ENCODE data around the gene EHBP1L1.

The EHBP1L1 gene

DNA sequence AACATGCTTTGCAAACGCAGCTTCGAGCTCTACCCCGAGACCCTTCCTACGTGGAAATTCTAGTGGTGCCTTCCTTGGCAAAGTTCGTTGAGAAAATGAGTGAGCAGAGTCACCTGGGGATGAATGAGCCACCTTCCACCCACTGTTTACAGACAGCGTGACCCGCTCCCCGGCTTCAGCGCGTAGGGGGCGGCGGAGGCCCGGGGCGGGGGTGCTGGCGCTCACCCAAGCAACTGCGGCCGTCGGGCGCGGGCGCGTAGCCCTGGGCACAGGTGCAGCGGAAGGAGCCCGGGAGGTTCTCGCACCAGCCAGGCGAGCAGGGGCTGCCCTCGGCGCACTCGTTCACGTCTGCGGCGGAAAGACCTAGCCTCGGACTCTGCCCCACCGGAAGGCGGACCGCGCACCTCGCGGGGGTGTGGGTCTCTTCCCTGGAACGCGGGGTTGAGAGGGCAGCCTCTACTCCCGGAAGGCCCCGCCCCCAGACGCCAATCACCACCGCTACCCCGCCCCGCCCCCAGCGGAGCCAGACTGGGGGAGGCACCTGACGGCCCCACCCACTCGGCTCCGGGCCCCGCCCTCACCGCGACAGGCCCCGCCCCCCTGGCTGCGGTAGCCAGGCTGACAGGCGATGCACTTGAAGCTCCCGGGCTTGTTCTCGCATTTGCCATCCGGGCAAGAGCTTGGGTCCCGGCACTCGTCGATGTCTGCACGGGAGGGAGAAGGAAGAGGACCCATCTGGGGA is 29.5 kb upstream of the EHBP1L1 start:
- peak; percentile 92 for DNase-seq (ENCODE audit: low spot score)

GRCh38 chr11:65547446-65548125 is 28.3 kb upstream of the EHBP1L1 start:
- no peak for DNase-seq (ENCODE audit: low spot score)

DNA sequence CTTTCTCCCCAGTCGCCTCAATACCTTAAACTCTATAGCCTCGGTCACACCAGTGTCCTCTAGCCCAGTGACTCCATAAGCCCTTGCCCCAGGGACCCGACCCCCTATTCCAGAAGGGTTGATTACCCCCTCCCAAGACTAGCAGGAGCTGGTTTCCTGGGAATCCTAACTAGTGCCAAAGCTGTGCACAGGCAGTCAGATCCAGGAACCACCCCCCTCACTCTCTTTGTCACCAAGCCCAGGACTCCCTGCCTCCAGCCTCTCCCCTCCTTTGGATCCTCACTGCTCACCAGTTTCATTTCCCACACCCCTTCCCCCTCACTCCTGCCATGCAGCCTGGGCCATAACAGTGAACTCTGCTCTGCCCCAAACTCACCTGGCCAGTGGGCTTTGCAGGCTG is 27.5 kb upstream of the EHBP1L1 start:
- DNase-seq (ENCODE audit: low spot score), result no peak

GRCh38 chr11:65549096-65549495 is 26.8 kb upstream of the EHBP1L1 start:
- no peak for DNase-seq (ENCODE audit: low spot score)

- peak; percentile 54 for DNase-seq (ENCODE audit: low spot score)
Observed at GRCh38 chr11:65551572-65552387, 24.1 kb upstream of the EHBP1L1 start.

GRCh38 chr11:65552388-65552951 is 23.4 kb upstream of the EHBP1L1 start:
- no peak for DNase-seq (ENCODE audit: low spot score)

GRCh38 chr11:65553301-65554001 is 22.4 kb upstream of the EHBP1L1 start:
- DNase-seq (ENCODE audit: low spot score), result no peak

GRCh38 chr11:65554057-65554818 is 21.6 kb upstream of the EHBP1L1 start:
- no peak for DNase-seq (ENCODE audit: low spot score)

- no peak for DNase-seq (ENCODE audit: low spot score)
Observed at GRCh38 chr11:65554842-65555430, 20.9 kb upstream of the EHBP1L1 start.

GRCh38 chr11:65555693-65556231 is 20.1 kb upstream of the EHBP1L1 start:
- DNase-seq (ENCODE audit: low spot score), result peak; percentile 71

DNA sequence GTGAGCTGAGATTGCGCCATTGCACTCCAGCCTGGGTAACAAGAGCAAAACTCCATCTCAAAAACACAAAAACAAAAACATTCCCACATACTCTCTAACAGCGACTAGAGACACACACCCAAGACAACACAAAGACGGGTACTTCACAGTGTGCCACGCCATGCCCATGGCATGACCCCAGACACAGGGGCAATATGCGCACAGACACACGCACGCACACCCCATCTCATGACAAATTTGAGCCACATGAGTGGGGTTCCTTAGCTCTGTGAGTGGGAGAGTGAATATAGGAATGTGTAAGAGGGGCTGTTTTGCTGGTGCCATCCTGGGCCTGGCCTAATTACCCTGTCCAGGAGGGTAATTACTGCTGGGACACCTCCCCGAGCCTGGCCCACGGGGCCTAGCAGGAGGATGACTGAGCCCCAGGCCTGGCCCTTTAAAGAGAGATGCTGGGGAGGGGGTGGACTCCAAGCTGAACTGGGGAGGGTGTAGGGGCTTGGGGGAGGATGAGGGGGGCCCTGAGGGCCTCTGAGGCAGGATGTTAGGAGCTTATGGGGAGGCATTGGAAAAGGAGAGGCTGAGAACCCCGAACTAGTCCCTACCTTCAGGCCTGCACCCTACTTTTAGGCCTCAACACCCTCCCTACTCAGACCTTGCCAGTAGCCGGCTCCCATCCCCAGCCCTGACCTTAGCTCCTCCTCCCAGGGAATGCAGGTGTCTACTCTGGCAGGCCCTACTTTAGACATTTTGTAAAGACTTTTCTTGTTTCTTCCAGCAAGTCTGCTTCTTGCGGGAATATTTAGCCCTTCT is 19.2 kb upstream of the EHBP1L1 start:
- no peak for DNase-seq (ENCODE audit: low spot score)

DNA sequence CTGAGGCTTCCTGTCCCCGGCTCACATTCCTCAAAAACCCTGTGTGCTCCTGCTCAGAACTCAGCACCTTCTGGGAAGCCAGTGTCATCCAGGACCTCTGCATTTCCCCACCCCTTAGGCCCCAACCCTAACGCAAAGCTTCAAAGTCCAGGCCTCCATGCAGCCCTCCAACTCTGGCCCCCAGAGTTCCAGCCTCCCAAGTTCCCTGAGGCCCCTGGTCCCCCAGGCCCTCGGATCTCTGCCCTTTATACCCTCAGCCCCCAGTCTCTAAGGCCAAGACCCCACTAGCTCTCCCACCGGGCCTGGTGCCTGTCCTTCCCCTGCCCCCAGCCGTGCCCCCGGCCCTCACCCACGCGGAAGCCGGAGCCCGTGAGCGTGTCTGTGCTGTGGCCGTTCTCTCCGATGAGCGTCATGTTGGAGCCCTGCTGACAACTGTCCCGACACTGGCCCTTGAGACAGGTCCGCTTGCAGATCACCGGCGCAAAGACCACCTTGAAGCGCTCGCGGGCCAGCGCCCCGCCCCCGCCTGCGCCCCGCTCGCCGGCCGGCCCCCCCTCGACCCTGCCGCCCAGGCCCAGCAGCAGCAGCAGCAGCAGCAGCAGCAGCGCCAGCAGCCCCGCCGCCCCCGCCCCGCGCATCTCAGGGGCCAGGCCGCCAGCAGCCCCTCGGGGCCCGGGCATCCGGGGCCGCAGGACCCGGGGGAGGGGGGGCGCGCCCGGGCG is 18.4 kb upstream of the EHBP1L1 start:
- no peak for DNase-seq (ENCODE audit: low spot score)

- peak; percentile 50 for DNase-seq (ENCODE audit: low spot score)
Observed at GRCh38 chr11:65558002-65558929, 17.6 kb upstream of the EHBP1L1 start, which contains the start of gene LTBP3. TSS of gene LTBP3 (minus strand) at chr11:65558359. CDS start at chr11:65557959, 400 bp downstream.

DNA sequence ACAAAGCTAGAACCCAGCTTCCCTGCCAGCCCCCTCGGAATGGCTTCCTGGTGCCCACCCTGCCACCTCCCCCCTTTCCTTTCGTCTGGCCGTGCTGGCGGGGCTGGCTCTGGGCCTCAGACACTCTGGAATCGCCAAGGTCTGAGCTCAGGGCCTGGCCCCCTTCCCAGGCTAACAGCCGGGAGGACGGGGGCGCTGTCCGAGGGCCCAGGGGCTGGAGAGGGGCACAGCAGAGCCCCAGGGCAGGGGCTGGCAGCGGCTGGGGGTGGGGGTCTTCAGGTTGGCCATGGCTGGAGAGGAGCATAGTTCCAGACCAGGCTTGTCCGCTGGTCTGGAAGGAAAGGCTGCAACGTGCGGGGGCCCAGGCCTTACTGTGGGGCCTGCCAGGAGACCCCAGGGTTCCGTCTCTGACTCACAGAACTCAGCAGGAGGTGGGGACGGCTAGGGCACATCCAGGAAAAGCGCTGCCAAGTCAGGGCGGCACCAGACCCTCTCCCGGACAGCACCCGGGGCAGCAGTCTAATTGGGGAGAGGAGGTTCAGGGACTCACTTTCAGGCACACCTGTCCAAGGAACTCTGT is 16.8 kb upstream of the EHBP1L1 start:
- DNase-seq (ENCODE audit: low spot score), result no peak

DNA sequence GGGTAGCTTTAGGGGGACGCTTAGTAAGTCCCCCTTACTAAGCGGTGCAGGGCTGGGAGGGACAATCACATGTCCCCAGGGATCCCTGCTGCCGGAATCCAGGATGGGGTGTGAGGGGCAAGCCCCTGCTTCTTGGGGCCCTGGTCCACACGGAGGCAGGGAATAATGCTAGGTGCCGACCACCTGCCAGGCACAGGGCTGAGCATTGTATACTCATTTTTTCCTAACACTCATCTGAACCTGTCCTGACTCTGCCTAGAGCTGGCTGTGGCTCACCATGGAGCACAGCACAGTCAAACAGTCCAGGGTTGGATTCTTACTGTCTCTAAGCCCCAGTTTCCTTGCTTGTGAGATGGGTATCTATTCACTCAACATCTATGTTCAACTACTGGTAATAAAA is 16.3 kb upstream of the EHBP1L1 start:
- no peak for DNase-seq (ENCODE audit: low spot score)

GRCh38 chr11:65559951-65560537 is 15.8 kb upstream of the EHBP1L1 start:
- DNase-seq (ENCODE audit: low spot score), result peak; percentile 82
